HepG2 (cell line): ENCODE measurements around the gene TJP2. TPM values are rescaled to one million over a fixed set of nuclear protein-coding genes. Genes with fewer than 3 reads are reported as not detected.

Experiments used
- ATAC-seq: fragments of 200-7000 bp; cut with Tn5 transposase; 3 replicates; pipeline ENCODE4 v1.9.1; 2020; ENCODE audit warnings: mild to moderate bottlenecking, moderate library complexity
- BruUV-seq: library from RNA; stranded (reverse); fragments of 400-500 nt; replicated peaks from 2 replicates; lab custom pipeline; 2021; lab: Mats Ljungman, UMichigan
- CTCF ChIA-PET: fragments of 300-600 bp; formaldehyde crosslinking; extraction: SDS; loops from one replicate; lab custom pipeline; 2021; ENCODE audit warnings: low total read pairs, inconsistent platforms, low intra/inter-chr PET ratio; lab: Yijun Ruan, JAX
- POLR2A ChIA-PET: fragments of 350-600 bp; sonication (Branson Sonifier 250); formaldehyde crosslinking; loops from one replicate; lab custom pipeline; 2020; ENCODE audit warnings: antibody characterized with exemption, inconsistent platforms; lab: Yijun Ruan, JAX
- DNase-seq: peaks from one replicate; pipeline ENCODE4 v3.0.0-alpha.2; 2015; ENCODE audit warnings: low spot score
- FAIRE-seq: peaks from 3 replicates; lab custom pipeline; 2011; peaks lifted over from hg19 to GRCh38; lab: Jason Lieb, UNC
- H2AFZ ChIP-seq: one replicate; pipeline ENCODE4 v1.6.1; 2011; ENCODE audit warnings: low read length, inconsistent platforms
- H3K27ac ChIP-seq: fragments of 300-600 bp; 3 replicates; pipeline ENCODE4 v1.8.0; 2011; ENCODE audit warnings: mixed run types, mild to moderate bottlenecking, mixed read lengths, low read length, inconsistent platforms; ENCODE audit not compliant: insufficient read depth; ENCODE audit errors: extremely low read length
- H3K27me3 ChIP-seq, 2 experiments: fragments of 200-600 bp in 1 of 2; 2 replicates in 1 of 2; 3 replicates in 1 of 2; pipeline versions ENCODE4 v1.6.0 to v1.8.0; 2011; ENCODE audit warnings: low read length in 2 of 2, mild to moderate bottlenecking in 2 of 2, moderate library complexity in 2 of 2, inconsistent platforms in 1 of 2; ENCODE audit not compliant: insufficient read depth in 2 of 2, control insufficient read depth in 1 of 2
- H3K36me3 ChIP-seq, 2 experiments: fragments of 200-600 bp in 1 of 2; replicated peaks in 1 of 2; 2 replicates in 1 of 2; 3 replicates in 1 of 2; pipeline versions ENCODE4 v1.5.1 to v1.8.0; 2011; ENCODE audit warnings: low read length in 2 of 2, inconsistent platforms in 1 of 2; ENCODE audit not compliant: insufficient read depth in 2 of 2, control insufficient read depth in 1 of 2
- H3K4me1 ChIP-seq: 2 replicates; pipeline ENCODE4 v1.5.1; 2012; ENCODE audit warnings: low read length, inconsistent platforms; ENCODE audit not compliant: insufficient read depth
- H3K4me2 ChIP-seq: 2 replicates; pipeline ENCODE4 v1.6.0; 2011; ENCODE audit warnings: low read depth, low read length, inconsistent platforms
- H3K4me3 ChIP-seq, 3 experiments: fragments of 200-600 bp in 1 of 3; sonication (generic), shearing (Covaris generic) in 1 of 3; replicated peaks in 1 of 3; 2 replicates each; pipeline ENCODE4 v1.5.1; 2011 to 2016; ENCODE audit warnings: low read length in 3 of 3, inconsistent platforms in 2 of 3, low read depth in 2 of 3, mild to moderate bottlenecking in 2 of 3, control low read depth in 1 of 3, mixed read lengths in 1 of 3; ENCODE audit not compliant: insufficient read depth in 1 of 3
- H3K79me2 ChIP-seq: one replicate; pipeline ENCODE4 v1.6.1; 2011; ENCODE audit warnings: low read length, inconsistent platforms; ENCODE audit not compliant: insufficient read depth
- H3K9ac ChIP-seq: 2 replicates; pipeline ENCODE4 v1.6.0; 2011; ENCODE audit warnings: mild to moderate bottlenecking, low read depth, low read length, inconsistent platforms; ENCODE audit not compliant: insufficient read depth
- H3K9me3 ChIP-seq: 2 replicates; pipeline ENCODE4 v1.5.1; 2012; ENCODE audit warnings: mild to moderate bottlenecking, low read length
- H4K20me1 ChIP-seq: 2 replicates; pipeline ENCODE4 v1.6.0; 2011; ENCODE audit warnings: inconsistent platforms, mild to moderate bottlenecking, low read length, moderate library complexity; ENCODE audit not compliant: insufficient read depth
- BCL6 ChIP-seq: IDR thresholded peaks from 2 replicates; pipeline ENCODE4 v1.6.1; 2016; ENCODE audit warnings: missing genetic modification reagents, missing compliant biosample characterization
- GMEB2 ChIP-seq: IDR thresholded peaks from 2 replicates; pipeline ENCODE4 v1.6.1; 2016; ENCODE audit warnings: missing biosample characterization, missing genetic modification reagents, low read depth
- HNF1B ChIP-seq: sonication (generic); formaldehyde crosslinking; IDR thresholded peaks from 2 replicates; pipeline ENCODE4 v1.5.1; 2020; ENCODE audit warnings: mild to moderate bottlenecking, moderate library complexity, missing genetic modification reagents
- KDM5B ChIP-seq: sonication (generic); formaldehyde crosslinking; IDR thresholded peaks from 2 replicates; pipeline ENCODE4 v1.4.0; 2020; ENCODE audit warnings: missing genetic modification reagents, mild to moderate bottlenecking, borderline replicate concordance
- RBM39 ChIP-seq: fragments of 200-400 bp; formaldehyde crosslinking; IDR thresholded peaks from one replicate; pipeline ENCODE4 v1.6.1; 2018; ENCODE audit warnings: antibody characterized with exemption, mild to moderate bottlenecking, low read depth, low read length; ENCODE audit not compliant: poor library complexity, severe bottlenecking
- RXRB ChIP-seq: IDR thresholded peaks from 2 replicates; pipeline ENCODE4 v1.6.1; 2016; ENCODE audit warnings: borderline replicate concordance, missing genetic modification reagents, missing compliant biosample characterization
- TBP ChIP-seq: sonication (generic); formaldehyde crosslinking; IDR thresholded peaks from 2 replicates; pipeline ENCODE4 v1.5.0; 2020; ENCODE audit warnings: missing genetic modification reagents
- ZBTB20 ChIP-seq: sonication (generic); formaldehyde crosslinking; IDR thresholded peaks from 2 replicates; pipeline ENCODE4 v1.8.1; 2023; ENCODE audit warnings: missing genetic modification reagents, low read depth, mild to moderate bottlenecking, borderline replicate concordance
- ZBTB7A ChIP-seq: sonication (generic); formaldehyde crosslinking; IDR thresholded peaks from 2 replicates; pipeline ENCODE4 v1.8.0; 2022; ENCODE audit warnings: mild to moderate bottlenecking, missing genetic modification reagents
- ZFAT ChIP-seq: sonication (generic); formaldehyde crosslinking; conservative IDR thresholded peaks from 2 replicates; pipeline ENCODE4 v1.8.1; 2023; ENCODE audit warnings: missing genetic modification reagents, inconsistent platforms
- ZFX ChIP-seq: sonication (generic); formaldehyde crosslinking; IDR thresholded peaks from 2 replicates; pipeline ENCODE4 v1.4.0; 2020; ENCODE audit warnings: mild to moderate bottlenecking, low read depth, missing genetic modification reagents, moderate library complexity
- ZMYM3 ChIP-seq: sonication (generic); formaldehyde crosslinking; IDR thresholded peaks from 2 replicates; pipeline ENCODE4 v1.5.1; 2020; ENCODE audit warnings: mild to moderate bottlenecking, missing genetic modification reagents
- ZNF296 ChIP-seq: sonication (generic); formaldehyde crosslinking; conservative IDR thresholded peaks from 2 replicates; pipeline ENCODE4 v1.5.0; 2020; ENCODE audit warnings: mild to moderate bottlenecking, missing genetic modification reagents
- ZNF317 ChIP-seq: sonication (generic); formaldehyde crosslinking; IDR thresholded peaks from 2 replicates; pipeline ENCODE4 v1.5.0; 2020; ENCODE audit warnings: mild to moderate bottlenecking, missing genetic modification reagents
- in situ Hi-C: cut with HindIII; loops from 2 replicates; pipeline ENCODE4 v1.10.0; 2017; ENCODE audit warnings: low pct_unique_long_range_greater_than_20kb; ENCODE audit not compliant: extremely low pct_ligation_motif_present
- intact Hi-C: fragments of 100-400 bp; cut with micrococcal nuclease; formaldehyde crosslinking; loops from one replicate; pipeline ENCODE4 v1.10.0; 2022; ENCODE audit not compliant: unreplicated experiment
- polyA plus RNA-seq, 8 experiments: library from polyadenylated mRNA; depleted of rRNA in 3 of 8; stranded (reverse) in 7 of 8; unstranded in 1 of 8; fragments of >200 nt; fragmentation: Illumina TruSeq in 4 of 8; extraction: Trizol in 4 of 8; gene quantifications; 2 replicates each; pipeline versions ENCODE4 v1.2.1 to v1.2.3, GENCODE V29; 2011 to 2016; ENCODE audit warnings: low read depth in 4 of 8, missing spikeins in 1 of 8, mixed read lengths in 1 of 8; ENCODE audit not compliant: insufficient read depth in 1 of 8
- total RNA-seq, 5 experiments: library from RNA; depleted of rRNA; stranded (reverse); fragments of >200 nt; fragmentation: Illumina TruSeq; extraction: Trizol; gene quantifications; 2 replicates each; pipeline ENCODE4 v1.2.3, GENCODE V29; 2016; ENCODE audit warnings: low read depth in 1 of 5
- TF ChIP-seq, protein P1 (sequence below): sonication (generic); formaldehyde crosslinking; IDR thresholded peaks from one replicate; pipeline ENCODE4 v1.5.1; 2020; ENCODE audit warnings: mild to moderate bottlenecking, missing genetic modification reagents; ENCODE audit errors: not compliant biosample characterization

TJP2 gene
- total and polyA plus RNA-seq, 2 of the 13 experiments (the other 11 are each of a cell fraction or from before 2014, with no cell fraction given) = 109 to 110 TPM

GRCh38 chr9:69317894-69318293 lies 143.8 kb downstream of the TJP2 start:
- Histone ChIP-seq H3K4me2 (no peak overlapping the region), H3K9ac (no peak overlapping the region), H3K27me3 (peaks cover 1 to 25% of the 10 kb centered on the region in 2 experiments; a peak in 3 of 5 replicates), H3K79me2 (no peaks in the 10 kb centered on the region), H3K4me1 (no peaks in the 10 kb centered on the region), H4K20me1 (no peaks in the 10 kb centered on the region; the same call in 1 of the 2 replicates), H3K27ac (no peak overlapping the region), H3K9me3 (peaks cover 14% of the 10 kb centered on the region), H3K36me3 (no peaks in the 10 kb centered on the region), H3K4me3 (no peak overlapping the region), H2AFZ (no peak overlapping the region)
- ChIA-PET POLR2A (no interaction called here), CTCF (no interaction called here)
- FAIRE-seq (no peak), DNase-seq (no peak), ATAC-seq (no peak)
- BruUV-seq = no TSS peak
- in situ Hi-C loops (no loop called here), intact Hi-C loops (no loop called here)
- TF ChIP-seq ZMYM3 (CRISPR knock-in tag) = no peak
- no peak for TF ChIP-seq ZFX (CRISPR knock-in tag)
- TF ChIP-seq, protein P1, sequence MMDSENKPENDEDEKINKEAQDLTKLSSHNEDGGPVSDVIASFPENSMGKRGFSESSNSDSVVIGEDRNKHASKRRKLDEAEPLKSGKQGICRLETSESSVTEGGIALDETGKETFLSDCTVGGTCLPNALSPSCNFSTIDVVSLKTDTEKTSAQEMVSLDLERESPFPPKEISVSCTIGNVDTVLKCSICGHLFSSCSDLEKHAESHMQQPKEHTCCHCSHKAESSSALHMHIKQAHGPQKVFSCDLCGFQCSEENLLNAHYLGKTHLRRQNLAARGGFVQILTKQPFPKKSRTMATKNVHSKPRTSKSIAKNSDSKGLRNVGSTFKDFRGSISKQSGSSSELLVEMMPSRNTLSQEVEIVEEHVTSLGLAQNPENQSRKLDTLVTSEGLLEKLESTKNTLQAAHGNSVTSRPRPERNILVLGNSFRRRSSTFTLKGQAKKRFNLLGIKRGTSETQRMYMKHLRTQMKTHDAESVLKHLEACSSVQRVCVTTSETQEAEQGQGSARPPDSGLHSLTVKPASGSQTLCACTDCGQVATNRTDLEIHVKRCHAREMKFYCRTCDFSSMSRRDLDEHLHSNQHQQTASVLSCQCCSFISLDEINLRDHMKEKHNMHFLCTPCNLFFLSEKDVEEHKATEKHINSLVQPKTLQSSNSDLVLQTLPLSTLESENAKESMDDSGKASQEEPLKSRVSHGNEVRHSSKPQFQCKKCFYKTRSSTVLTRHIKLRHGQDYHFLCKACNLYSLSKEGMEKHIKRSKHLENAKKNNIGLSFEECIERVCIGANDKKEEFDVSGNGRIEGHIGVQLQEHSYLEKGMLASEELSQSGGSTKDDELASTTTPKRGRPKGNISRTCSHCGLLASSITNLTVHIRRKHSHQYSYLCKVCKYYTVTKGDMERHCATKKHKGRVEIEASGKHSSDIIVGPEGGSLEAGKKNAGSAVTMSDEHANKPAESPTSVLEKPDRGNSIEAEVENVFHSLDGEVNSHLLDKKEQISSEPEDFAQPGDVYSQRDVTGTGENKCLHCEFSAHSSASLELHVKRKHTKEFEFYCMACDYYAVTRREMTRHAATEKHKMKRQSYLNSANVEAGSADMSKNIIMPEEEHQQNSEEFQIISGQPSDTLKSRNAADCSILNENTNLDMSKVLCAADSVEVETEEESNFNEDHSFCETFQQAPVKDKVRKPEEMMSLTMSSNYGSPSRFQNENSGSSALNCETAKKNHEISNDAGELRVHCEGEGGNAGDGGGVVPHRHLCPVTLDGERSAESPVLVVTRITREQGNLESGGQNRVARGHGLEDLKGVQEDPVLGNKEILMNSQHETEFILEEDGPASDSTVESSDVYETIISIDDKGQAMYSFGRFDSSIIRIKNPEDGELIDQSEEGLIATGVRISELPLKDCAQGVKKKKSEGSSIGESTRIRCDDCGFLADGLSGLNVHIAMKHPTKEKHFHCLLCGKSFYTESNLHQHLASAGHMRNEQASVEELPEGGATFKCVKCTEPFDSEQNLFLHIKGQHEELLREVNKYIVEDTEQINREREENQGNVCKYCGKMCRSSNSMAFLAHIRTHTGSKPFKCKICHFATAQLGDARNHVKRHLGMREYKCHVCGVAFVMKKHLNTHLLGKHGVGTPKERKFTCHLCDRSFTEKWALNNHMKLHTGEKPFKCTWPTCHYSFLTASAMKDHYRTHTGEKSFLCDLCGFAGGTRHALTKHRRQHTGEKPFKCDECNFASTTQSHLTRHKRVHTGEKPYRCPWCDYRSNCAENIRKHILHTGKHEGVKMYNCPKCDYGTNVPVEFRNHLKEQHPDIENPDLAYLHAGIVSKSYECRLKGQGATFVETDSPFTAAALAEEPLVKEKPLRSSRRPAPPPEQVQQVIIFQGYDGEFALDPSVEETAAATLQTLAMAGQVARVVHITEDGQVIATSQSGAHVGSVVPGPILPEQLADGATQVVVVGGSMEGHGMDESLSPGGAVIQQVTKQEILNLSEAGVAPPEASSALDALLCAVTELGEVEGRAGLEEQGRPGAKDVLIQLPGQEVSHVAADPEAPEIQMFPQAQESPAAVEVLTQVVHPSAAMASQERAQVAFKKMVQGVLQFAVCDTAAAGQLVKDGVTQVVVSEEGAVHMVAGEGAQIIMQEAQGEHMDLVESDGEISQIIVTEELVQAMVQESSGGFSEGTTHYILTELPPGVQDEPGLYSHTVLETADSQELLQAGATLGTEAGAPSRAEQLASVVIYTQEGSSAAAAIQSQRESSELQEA (CRISPR knock-in tag) = no peak
- TF ChIP-seq RXRB (CRISPR knock-in tag) = no peak
- no peak for TF ChIP-seq BCL6 (CRISPR knock-in tag)
- TF ChIP-seq RBM39 = no peak
- TF ChIP-seq ZBTB7A (CRISPR knock-in tag) = no peak
- no peak for TF ChIP-seq ZNF317 (CRISPR knock-in tag)
- TF ChIP-seq ZFAT (CRISPR knock-in tag) = no peak
- no peak for TF ChIP-seq HNF1B
- no peak for TF ChIP-seq ZNF296 (CRISPR knock-in tag)
- TF ChIP-seq ZBTB20 = no peak
- no peak for TF ChIP-seq TBP (CRISPR knock-in tag)
- no peak for TF ChIP-seq GMEB2
- TF ChIP-seq KDM5B (CRISPR knock-in tag) = no peak
